A673 (cell line): ENCODE data around the gene LRRC10B. TPM values are rescaled to one million over a fixed set of nuclear protein-coding genes. Genes with fewer than 3 reads are reported as not detected.
A peak's percentile ranks its signal among the peaks of the same experiment; 100 is the strongest.

Experiments
- BruUV-seq: library from RNA; stranded (reverse); fragments of 400-500 nt; replicated peaks from 2 replicates; lab custom pipeline; 2021; lab: Mats Ljungman, UMichigan
- CTCF ChIA-PET: fragments of 300-600 bp; sonication (Branson Sonifier 250); formaldehyde crosslinking; loops from one replicate; lab custom pipeline; 2022; ENCODE audit warnings: antibody characterized with exemption; lab: Charles Lee
- POLR2A ChIA-PET: fragments of 300-600 bp; sonication (Branson Sonifier 250); formaldehyde crosslinking; loops from one replicate; lab custom pipeline; 2022; ENCODE audit warnings: antibody characterized with exemption; ENCODE audit not compliant: low non-redundant PET; lab: Charles Lee
- DNase-seq: peaks from one replicate; pipeline ENCODE4 v3.0.0-alpha.2; 2015; ENCODE audit warnings: low spot score
- H3K27ac ChIP-seq: fragments of 200-600 bp; sonication (generic); 2 replicates; pipeline ENCODE4 v1.5.1; 2016; ENCODE audit warnings: mixed run types, low read depth, mild to moderate bottlenecking, mixed read lengths, antibody characterized with exemption, low read length; ENCODE audit not compliant: poor library complexity, severe bottlenecking
- H3K27me3 ChIP-seq: fragments of 200-600 bp; sonication (generic); replicated peaks from 2 replicates; pipeline ENCODE4 v1.6.1; 2017; ENCODE audit warnings: mixed run types, low read depth, mild to moderate bottlenecking, mixed read lengths, antibody characterized with exemption, low read length; ENCODE audit not compliant: insufficient read depth, poor library complexity
- H3K36me3 ChIP-seq: fragments of 200-600 bp; sonication (generic); 2 replicates; pipeline ENCODE4 v1.6.1; 2016; ENCODE audit warnings: mixed run types, mild to moderate bottlenecking, mixed read lengths, antibody characterized with exemption, low read length; ENCODE audit not compliant: insufficient read depth, poor library complexity, severe bottlenecking
- H3K4me1 ChIP-seq: fragments of 200-600 bp; sonication (generic); 2 replicates; pipeline ENCODE4 v1.6.1; 2017; ENCODE audit warnings: mixed run types, mild to moderate bottlenecking, mixed read lengths, antibody characterized with exemption, low read length; ENCODE audit not compliant: insufficient read depth, poor library complexity, severe bottlenecking
- H3K4me3 ChIP-seq: fragments of 200-600 bp; sonication (generic); 2 replicates; pipeline ENCODE4 v1.5.1; 2016; ENCODE audit warnings: low read depth, mixed run types, mild to moderate bottlenecking, mixed read lengths, low read length; ENCODE audit not compliant: poor library complexity, severe bottlenecking
- H3K9me3 ChIP-seq: fragments of 200-600 bp; sonication (generic); 2 replicates; pipeline ENCODE4 v1.6.1; 2016; ENCODE audit warnings: mixed run types, low read depth, mild to moderate bottlenecking, mixed read lengths, antibody characterized with exemption, low read length; ENCODE audit not compliant: poor library complexity, severe bottlenecking
- CTCF ChIP-seq: fragments of 300-800, 200-600 bp; sonication (generic); conservative IDR thresholded peaks from 2 replicates; pipeline ENCODE4 v1.5.1; 2017; ENCODE audit warnings: low read depth, mild to moderate bottlenecking, antibody characterized with exemption, low read length, moderate library complexity, mixed read lengths
- EZH2 ChIP-seq: fragments of 200-600 bp; sonication (generic); IDR thresholded peaks from 2 replicates; pipeline ENCODE4 v1.6.1; 2017; ENCODE audit warnings: borderline replicate concordance, low read depth, mild to moderate bottlenecking, mixed read lengths, antibody characterized with exemption, low read length; ENCODE audit not compliant: poor library complexity, severe bottlenecking
- intact Hi-C: fragments of 100-400 bp; cut with micrococcal nuclease; formaldehyde crosslinking; loops from one replicate; pipeline ENCODE4 v1.10.0; 2022; ENCODE audit not compliant: unreplicated experiment
- total RNA-seq: library from RNA; stranded (reverse); gene quantifications from 2 replicates; pipeline ENCODE4 v1.2.3, GENCODE V29; 2021

LRRC10B gene
- total RNA-seq, 1 experiment from 2014 or later = 17.4 TPM

GRCh38 chr11:61505106-61505505 lies 3.4 kb upstream of the LRRC10B start:
- Histone ChIP-seq H3K4me3 (no peak overlapping the region), H3K36me3 (no peaks in the 10 kb centered on the region), H3K4me1 (peaks cover 53% of the 10 kb centered on the region), H3K27ac (peak overlapping the region; percentile 76), H3K27me3 (no peaks in the 10 kb centered on the region), H3K9me3 (no peaks in the 10 kb centered on the region)
- no TSS peak for BruUV-seq
- intact Hi-C loops = no loop called here
- CTCF ChIA-PET = interaction anchor here (1.2 to 1.5 kb wide), 2 partner anchors 12 to 23 kb away, joined by 3 to 8 read pairs; no protein-coding TSS in a partner anchor
- DNase-seq = no peak
- TF ChIP-seq CTCF = no peak
- no peak for TF ChIP-seq EZH2
- POLR2A ChIA-PET = no interaction called here

- Histone ChIP-seq H3K27me3 (no peaks in the 10 kb centered on the region), H3K4me3 (no peak overlapping the region), H3K36me3 (no peaks in the 10 kb centered on the region), H3K27ac (peak overlapping the region; percentile 76), H3K4me1 (peaks cover 56% of the 10 kb centered on the region), H3K9me3 (no peaks in the 10 kb centered on the region)
- no peak for TF ChIP-seq CTCF
- no peak for TF ChIP-seq EZH2
- BruUV-seq = no TSS peak
- intact Hi-C loops = no loop called here
- POLR2A ChIA-PET = no interaction called here
- DNase-seq = peak; percentile 96
- CTCF ChIA-PET = interaction anchor here (1.2 to 1.5 kb wide), 2 partner anchors 11 to 23 kb away, joined by 3 to 8 read pairs; no protein-coding TSS in a partner anchor
Measured at GRCh38 chr11:61505640-61506155, 2.9 kb upstream of the LRRC10B start.

GRCh38 chr11:61507012-61507768 lies 1.4 kb upstream of the LRRC10B start:
- H3K36me3 ChIP-seq = no peaks in the 10 kb centered on the region
- TF ChIP-seq EZH2 (no peak), CTCF (no peak)
- intact Hi-C loops = no loop called here
- peak overlapping the region; percentile 77 for H3K27ac ChIP-seq
- DNase-seq = peak; percentile 45
- peak overlapping the region; percentile 53 for H3K4me3 ChIP-seq
- H3K9me3 ChIP-seq = no peaks in the 10 kb centered on the region
- H3K27me3 ChIP-seq = no peaks in the 10 kb centered on the region
- BruUV-seq = no TSS peak
- CTCF ChIA-PET = interaction anchor here (1.8 kb wide), 1 partner anchor 10 kb away, joined by 10 read pairs; no protein-coding TSS in a partner anchor
- H3K4me1 ChIP-seq = peaks cover 70% of the 10 kb centered on the region
- POLR2A ChIA-PET = interaction anchor here (0.6 to 1.7 kb wide), 2 partner anchors 8 to 10 kb away, joined by 3 to 6 read pairs; no protein-coding TSS in a partner anchor
